ENCODE measurements around the gene HINFP. TPM values are rescaled to one million over a fixed set of nuclear protein-coding genes. Genes with fewer than 3 reads are reported as not detected.

HINFP gene
- total RNA-seq, 4 donors from 2014 or later: 13.5 to 27.6 (median 15.4) TPM

DNA sequence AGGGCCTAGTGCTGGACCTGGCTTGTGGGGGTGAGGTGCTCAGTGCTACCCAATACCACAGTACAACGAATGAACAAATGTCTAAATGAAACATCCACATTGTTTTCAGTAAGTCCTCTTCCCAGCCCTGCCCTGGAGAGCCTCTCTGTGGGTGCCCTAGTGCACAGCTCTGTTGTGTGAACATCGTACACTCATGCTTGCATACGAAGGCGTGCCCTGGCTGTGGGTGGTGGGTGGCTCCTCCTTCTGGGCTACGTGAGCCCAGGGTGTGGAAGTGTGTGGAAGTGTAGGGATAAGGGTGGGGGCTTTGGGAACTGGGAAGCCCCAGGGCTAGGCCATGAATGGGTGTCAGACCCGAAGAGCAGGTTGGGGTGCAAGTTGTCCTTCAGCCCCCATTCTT lies 46.6 kb downstream of the HINFP start:
- no peaks in the 10 kb centered on the region for H3K36me3 ChIP-seq
- TF ChIP-seq, protein P1, sequence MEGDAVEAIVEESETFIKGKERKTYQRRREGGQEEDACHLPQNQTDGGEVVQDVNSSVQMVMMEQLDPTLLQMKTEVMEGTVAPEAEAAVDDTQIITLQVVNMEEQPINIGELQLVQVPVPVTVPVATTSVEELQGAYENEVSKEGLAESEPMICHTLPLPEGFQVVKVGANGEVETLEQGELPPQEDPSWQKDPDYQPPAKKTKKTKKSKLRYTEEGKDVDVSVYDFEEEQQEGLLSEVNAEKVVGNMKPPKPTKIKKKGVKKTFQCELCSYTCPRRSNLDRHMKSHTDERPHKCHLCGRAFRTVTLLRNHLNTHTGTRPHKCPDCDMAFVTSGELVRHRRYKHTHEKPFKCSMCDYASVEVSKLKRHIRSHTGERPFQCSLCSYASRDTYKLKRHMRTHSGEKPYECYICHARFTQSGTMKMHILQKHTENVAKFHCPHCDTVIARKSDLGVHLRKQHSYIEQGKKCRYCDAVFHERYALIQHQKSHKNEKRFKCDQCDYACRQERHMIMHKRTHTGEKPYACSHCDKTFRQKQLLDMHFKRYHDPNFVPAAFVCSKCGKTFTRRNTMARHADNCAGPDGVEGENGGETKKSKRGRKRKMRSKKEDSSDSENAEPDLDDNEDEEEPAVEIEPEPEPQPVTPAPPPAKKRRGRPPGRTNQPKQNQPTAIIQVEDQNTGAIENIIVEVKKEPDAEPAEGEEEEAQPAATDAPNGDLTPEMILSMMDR (IDR thresholded peaks at IDR 0.05): no peak
- no peak for TF ChIP-seq POLR2A (IDR thresholded peaks at IDR 0.05)
- intact Hi-C loops (cut with DNase I; ENCODE audit: low total_unique reads): no loop called here

DNA sequence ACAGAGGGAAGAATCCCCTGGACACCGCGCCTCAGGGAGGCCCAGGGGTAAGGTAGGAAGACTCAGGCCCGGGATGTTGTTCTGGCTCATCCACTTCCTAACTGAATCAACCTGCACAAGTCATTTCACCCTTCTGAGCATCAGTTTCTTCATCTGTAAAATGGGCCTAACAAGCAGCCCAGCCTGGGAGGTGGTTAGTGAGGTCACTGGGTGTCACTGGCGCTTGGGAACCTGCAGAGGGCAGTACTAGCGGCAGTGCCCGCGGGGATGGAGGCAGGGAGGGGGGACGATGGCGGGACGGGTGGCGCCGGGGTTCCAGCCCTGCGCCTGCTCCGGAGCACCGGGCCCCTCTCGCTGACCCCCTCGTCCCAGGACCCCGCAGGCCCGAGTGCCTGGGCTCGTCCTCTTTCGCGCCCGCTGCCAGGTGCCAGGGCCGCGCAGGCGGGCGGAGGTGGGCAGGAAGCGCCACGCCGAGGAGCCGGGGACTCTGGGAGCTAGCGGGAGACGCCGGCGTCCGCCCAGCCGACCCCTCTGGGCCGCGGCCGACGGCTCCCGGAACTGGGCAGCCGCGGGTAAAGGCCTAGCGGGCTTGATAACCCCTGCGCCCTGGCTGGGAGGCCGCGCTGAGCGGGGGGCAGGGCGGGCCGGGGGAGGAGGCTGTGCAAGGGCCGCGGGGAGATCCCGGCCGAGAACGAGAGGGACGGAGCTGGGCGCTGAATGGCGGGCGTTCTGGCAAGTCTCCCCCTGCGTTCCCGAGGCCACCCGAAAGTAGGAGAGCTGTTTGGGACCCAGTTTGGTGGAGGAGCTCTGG lies 47.3 kb downstream of the HINFP start, which contains the start of gene NLRX1:
TSS of gene NLRX1 (plus strand) at position 255 of the 811 bp plus-strand sequence. CDS start 2,679 bp downstream, outside the sequence.
- Histone ChIP-seq H3K9me3 (no peaks in the 10 kb centered on the region), H3K36me3 (no peaks in the 10 kb centered on the region), H3K4me3 (peak within 1 kb of the TSS; percentile 68 to 74), H3K4me1 (no peaks in the 10 kb centered on the region), H3K27ac (peak within 1 kb of the TSS; percentile 95 to 96), H3K27me3 (no peaks in the 10 kb centered on the region)
- DNase-seq: peak; percentile 80 to 86
- intact Hi-C loops (cut with DNase I; ENCODE audit: low total_unique reads): no loop called here
- TF ChIP-seq, protein P1 (IDR thresholded peaks at IDR 0.05): peak; percentile 79 to 92 (median 90)
- peak; percentile 49 to 77 for TF ChIP-seq POLR2A (IDR thresholded peaks at IDR 0.05)

More for the DNA sequence above, 46.6 kb downstream of the HINFP start:
- Histone ChIP-seq H3K9me3 (no peaks in the 10 kb centered on the region), H3K27ac (peak overlapping the region in 1 of 2 donors; percentile 96), H3K4me3 (no peak overlapping the region), H3K4me1 (no peaks in the 10 kb centered on the region), H3K27me3 (no peaks in the 10 kb centered on the region)
- no peak for DNase-seq

DNA sequence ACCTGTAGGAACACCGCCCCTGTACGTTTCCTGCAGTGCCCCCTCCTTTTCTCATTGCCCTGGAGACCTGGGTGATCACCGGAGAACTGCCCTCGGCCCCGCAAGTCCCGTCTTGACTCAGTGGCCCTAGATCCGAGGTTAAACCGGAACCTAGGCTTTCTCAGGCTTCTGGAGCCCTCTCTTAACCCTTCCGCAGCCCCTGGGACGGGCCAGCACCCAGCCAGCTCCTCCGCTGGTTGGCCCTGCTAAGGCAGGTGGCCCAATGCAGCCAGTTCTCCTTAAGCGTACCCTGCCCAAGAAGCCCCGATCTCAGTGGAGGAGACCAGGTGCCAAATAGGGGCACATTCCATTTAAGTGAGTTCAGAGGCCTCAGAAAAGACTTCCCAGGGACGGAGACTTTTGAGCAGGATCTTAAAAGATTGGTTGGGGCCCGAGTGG lies 47.9 kb downstream of the HINFP start:
- no peaks in the 10 kb centered on the region for H3K4me1 ChIP-seq
- peak overlapping the region; percentile 95 to 96 for H3K27ac ChIP-seq
- TF ChIP-seq, protein P1 (IDR thresholded peaks at IDR 0.05): no peak
- TF ChIP-seq POLR2A (IDR thresholded peaks at IDR 0.05): peak in 1 of 2 donors; percentile 27
- H3K9me3 ChIP-seq: no peaks in the 10 kb centered on the region
- H3K36me3 ChIP-seq: no peaks in the 10 kb centered on the region
- DNase-seq: peak; percentile 60 to 66
- no peaks in the 10 kb centered on the region for H3K27me3 ChIP-seq
- peak overlapping the region; percentile 68 to 74 for H3K4me3 ChIP-seq
- intact Hi-C loops (cut with DNase I; ENCODE audit: low total_unique reads): no loop called here

DNA sequence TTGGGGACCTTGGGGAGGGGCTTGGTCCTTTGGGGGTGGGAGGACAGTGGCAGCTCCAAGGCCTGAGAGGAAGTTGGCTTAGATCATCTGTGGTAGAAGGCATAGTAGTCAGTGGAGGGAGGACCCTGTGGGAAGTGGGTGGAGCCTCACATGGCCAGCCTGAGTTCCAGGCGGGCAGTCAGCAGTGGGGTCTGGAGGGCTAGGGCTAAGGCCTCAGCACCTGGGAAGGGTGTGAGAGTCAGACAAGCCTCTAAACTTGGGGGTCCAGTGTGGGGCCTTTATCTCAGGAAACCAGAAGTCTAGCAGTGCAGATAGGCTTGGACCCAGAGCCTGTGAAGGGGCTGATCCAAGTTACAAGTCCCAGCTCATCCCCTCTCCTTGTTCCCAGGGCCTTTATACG lies 51.1 kb downstream of the HINFP start:
- H3K36me3 ChIP-seq: no peaks in the 10 kb centered on the region

More for the DNA sequence above, 51.1 kb downstream of the HINFP start:
- no peak for TF ChIP-seq POLR2A (IDR thresholded peaks at IDR 0.05)
- TF ChIP-seq, protein P1 (IDR thresholded peaks at IDR 0.05): no peak
- no peak for DNase-seq
- intact Hi-C loops (cut with DNase I; ENCODE audit: low total_unique reads): no loop called here
- Histone ChIP-seq H3K9me3 (no peaks in the 10 kb centered on the region), H3K4me3 (no peak overlapping the region), H3K27me3 (no peaks in the 10 kb centered on the region), H3K4me1 (no peaks in the 10 kb centered on the region), H3K27ac (no peak overlapping the region)
